PC-3 (cell line): Measurements from ENCODE around the gene TMC1.

Experiments used
- CTCF ChIP-seq: fragments of 300-600 bp; sonication (generic); conservative IDR thresholded peaks from 2 replicates; pipeline ENCODE4 v1.5.1; 2017; ENCODE audit warnings: antibody characterized with exemption, low read depth, mild to moderate bottlenecking, low read length
- EZH2 ChIP-seq: fragments of 300-600 bp; sonication (generic); IDR thresholded peaks from one replicate; pipeline ENCODE4 v1.6.1; 2017; ENCODE audit warnings: antibody characterized with exemption, mild to moderate bottlenecking, low read length; ENCODE audit not compliant: unreplicated experiment

- TF ChIP-seq CTCF (no peak), EZH2 (no peak)
Measured at GRCh38 chr9:72883875-72884274, 362.5 kb downstream of the TMC1 start.
